Naive thymus-derived CD8-positive, alpha-beta T cell (primary cell): ENCODE data around the gene ARMC9. TPM values are rescaled to one million over a fixed set of nuclear protein-coding genes. Genes with fewer than 3 reads are reported as not detected.

Experiments
- ATAC-seq, 2 donors: fragments of 150-1000 bp; cut with Tn5 transposase in 1 of 2; sonication (Bioruptor Pico), chemical (Tn5 transposase) in 1 of 2; 1 replicate in 1 of 2; 2 replicates in 1 of 2; pipeline ENCODE4 v1.10.0; 2021; ENCODE audit warnings: mild to moderate bottlenecking in 2 of 2, moderate library complexity in 2 of 2
- POLR2A ChIA-PET: fragments of 350-600 bp; sonication (Branson Sonifier 250); formaldehyde crosslinking; loops from one replicate; lab custom pipeline; 2021; ENCODE audit warnings: antibody characterized with exemption; lab: Charles Lee
- DNase-seq, 10 donors: peaks; one replicate each; pipeline versions ENCODE4 v3.0.0 to v3.0.0-alpha.2; 2020 to 2022
- H3K27ac Mint-ChIP-seq, 10 donors: one replicate each; pipeline ENCODE4 v1.8.0; 2020 to 2022; ENCODE audit warnings: mild to moderate bottlenecking in 10 of 10, mixed read lengths in 10 of 10, moderate library complexity in 4 of 10, inconsistent platforms in 1 of 10
- H3K27me3 Mint-ChIP-seq, 5 donors: one replicate each; pipeline ENCODE4 v1.8.0; 2021 to 2022; ENCODE audit warnings: mixed read lengths in 5 of 5
- H3K36me3 Mint-ChIP-seq, 3 donors: one replicate each; pipeline ENCODE4 v1.8.0; 2020 to 2022; ENCODE audit warnings: mixed read lengths in 3 of 3, mild to moderate bottlenecking in 2 of 3, inconsistent platforms in 1 of 3
- H3K4me1 Mint-ChIP-seq, 4 donors: one replicate each; pipeline ENCODE4 v1.8.0; 2021 to 2022; ENCODE audit warnings: mixed read lengths in 4 of 4
- H3K4me3 Mint-ChIP-seq, 10 donors: one replicate each; pipeline ENCODE4 v1.8.0; 2020 to 2022; ENCODE audit warnings: mild to moderate bottlenecking in 10 of 10, mixed read lengths in 10 of 10, moderate library complexity in 6 of 10, inconsistent platforms in 1 of 10
- H3K9me3 Mint-ChIP-seq, 9 donors: one replicate each; pipeline ENCODE4 v1.8.0; 2020 to 2022; ENCODE audit warnings: mixed read lengths in 9 of 9, mild to moderate bottlenecking in 3 of 9, inconsistent platforms in 1 of 9, moderate library complexity in 1 of 9
- polyA plus RNA-seq, 3 donors: library from polyadenylated mRNA; unstranded; fragments of 300-500 nt; fragmentation: Illumina TruSeq; gene quantifications; one replicate each; pipeline ENCODE4 v1.2.3, GENCODE V29; 2021
- total RNA-seq, 8 experiments: library from RNA in 2 of 8; stranded (reverse) in 2 of 8; gene quantifications; one replicate each; pipeline ENCODE4 v1.2.3 and lab custom pipeline; 2021 to 2026

ARMC9 gene
- total and polyA plus RNA-seq, 5 experiments from 2014 or later = 0.78 to 2.6 (median 2.0) TPM

GRCh38 chr2:231185050-231185725 lies 13.2 kb upstream of the ARMC9 start:
- DNase-seq = no peak
- no peaks in the 10 kb centered on the region for H3K36me3 Mint-ChIP-seq
- H3K4me1 Mint-ChIP-seq = peaks cover 0 to 10% (median under 1%) of the 10 kb centered on the region in 4 donors
- POLR2A ChIA-PET = no interaction called here
- H3K27me3 Mint-ChIP-seq = peaks cover 4 to 30% (median 22%) of the 10 kb centered on the region in 5 donors
- no peak overlapping the region for H3K27ac Mint-ChIP-seq
- no peak overlapping the region for H3K4me3 Mint-ChIP-seq
- no peak for ATAC-seq
- no peaks in the 10 kb centered on the region for H3K9me3 Mint-ChIP-seq

GRCh38 chr2:231185886-231186285 lies 12.5 kb upstream of the ARMC9 start:
- Mint-ChIP-seq H3K4me1 (peaks cover 0 to 8% (median 1%) of the 10 kb centered on the region in 4 donors), H3K27ac (no peak overlapping the region), H3K9me3 (no peaks in the 10 kb centered on the region), H3K4me3 (no peak overlapping the region), H3K27me3 (peaks cover 4 to 35% (median 23%) of the 10 kb centered on the region in 5 donors), H3K36me3 (no peaks in the 10 kb centered on the region)
- POLR2A ChIA-PET = no interaction called here
- ATAC-seq = no peak
- DNase-seq = no peak

DNA sequence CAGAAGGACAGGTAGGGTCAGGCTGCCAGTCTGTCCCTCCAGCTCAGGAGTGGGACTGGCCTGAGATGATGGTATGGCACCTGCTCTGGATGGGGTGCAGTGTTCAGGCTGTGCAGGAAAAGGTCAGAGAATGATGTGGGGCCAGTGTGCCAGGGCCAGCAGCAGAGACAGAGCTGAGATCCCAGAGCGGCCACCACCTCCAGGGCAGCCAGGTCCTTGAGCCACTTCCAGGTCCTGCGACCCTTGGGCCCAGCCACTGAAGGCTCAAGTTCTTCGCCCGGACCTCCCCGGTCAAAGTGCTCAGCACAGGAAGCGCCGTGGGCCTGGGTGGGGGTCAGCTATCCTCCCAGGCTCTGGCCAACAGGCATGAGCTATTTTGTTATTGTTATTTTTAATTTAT lies 12.1 kb upstream of the ARMC9 start:
- Mint-ChIP-seq H3K36me3 (no peaks in the 10 kb centered on the region), H3K4me1 (peaks cover 0 to 8% (median 1%) of the 10 kb centered on the region in 4 donors), H3K4me3 (no peak overlapping the region), H3K9me3 (no peaks in the 10 kb centered on the region), H3K27me3 (peaks cover 4 to 38% (median 23%) of the 10 kb centered on the region in 5 donors), H3K27ac (no peak overlapping the region)
- DNase-seq (no peak), ATAC-seq (no peak)
- POLR2A ChIA-PET = no interaction called here

DNA sequence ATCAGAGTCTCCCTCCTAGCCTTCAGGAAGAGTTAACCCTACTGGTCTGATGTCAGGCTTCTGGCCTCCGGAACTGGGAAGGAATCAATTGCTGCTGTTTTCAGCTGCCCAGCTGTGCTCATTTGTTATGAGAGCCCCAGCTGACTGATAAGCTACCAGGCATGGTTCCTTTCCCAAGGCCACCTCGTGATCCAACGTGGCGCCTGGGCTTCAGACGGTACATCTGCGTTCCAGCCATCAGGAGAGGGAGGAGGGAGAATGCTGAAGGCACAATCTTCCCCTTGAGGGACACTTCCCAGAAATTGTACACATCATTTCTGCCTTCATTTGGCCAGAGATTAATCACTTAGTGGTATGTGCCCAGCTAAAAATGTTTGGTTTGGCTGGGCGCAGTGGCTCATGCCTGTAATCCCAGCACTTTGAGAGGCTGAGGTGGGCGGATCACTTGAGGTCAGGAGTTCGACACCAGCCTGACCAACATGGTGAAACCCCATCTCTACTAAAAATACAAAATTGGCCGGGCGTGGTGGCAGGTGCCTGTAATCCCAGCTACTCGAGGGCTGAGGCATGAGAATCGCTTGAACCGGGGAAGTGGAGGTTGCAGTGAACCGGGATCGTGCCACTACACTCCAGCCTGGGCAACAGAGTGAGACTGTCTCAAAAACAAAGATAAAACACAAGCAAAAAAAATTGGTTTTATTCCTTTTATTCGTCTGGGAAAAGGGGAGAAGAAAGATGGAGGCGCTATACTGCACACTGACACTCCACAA lies 10.5 kb upstream of the ARMC9 start:
- H3K4me1 Mint-ChIP-seq = peaks cover 0 to 3% (median 0%) of the 10 kb centered on the region in 4 donors
- H3K4me3 Mint-ChIP-seq = no peak overlapping the region
- H3K9me3 Mint-ChIP-seq = no peaks in the 10 kb centered on the region
- ATAC-seq = no peak
- H3K27me3 Mint-ChIP-seq = peaks cover 4 to 47% (median 30%) of the 10 kb centered on the region in 5 donors
- H3K36me3 Mint-ChIP-seq = no peaks in the 10 kb centered on the region
- POLR2A ChIA-PET = no interaction called here
- DNase-seq = no peak
- peak overlapping the region in 1 of 10 donors; percentile 77 for H3K27ac Mint-ChIP-seq

DNA sequence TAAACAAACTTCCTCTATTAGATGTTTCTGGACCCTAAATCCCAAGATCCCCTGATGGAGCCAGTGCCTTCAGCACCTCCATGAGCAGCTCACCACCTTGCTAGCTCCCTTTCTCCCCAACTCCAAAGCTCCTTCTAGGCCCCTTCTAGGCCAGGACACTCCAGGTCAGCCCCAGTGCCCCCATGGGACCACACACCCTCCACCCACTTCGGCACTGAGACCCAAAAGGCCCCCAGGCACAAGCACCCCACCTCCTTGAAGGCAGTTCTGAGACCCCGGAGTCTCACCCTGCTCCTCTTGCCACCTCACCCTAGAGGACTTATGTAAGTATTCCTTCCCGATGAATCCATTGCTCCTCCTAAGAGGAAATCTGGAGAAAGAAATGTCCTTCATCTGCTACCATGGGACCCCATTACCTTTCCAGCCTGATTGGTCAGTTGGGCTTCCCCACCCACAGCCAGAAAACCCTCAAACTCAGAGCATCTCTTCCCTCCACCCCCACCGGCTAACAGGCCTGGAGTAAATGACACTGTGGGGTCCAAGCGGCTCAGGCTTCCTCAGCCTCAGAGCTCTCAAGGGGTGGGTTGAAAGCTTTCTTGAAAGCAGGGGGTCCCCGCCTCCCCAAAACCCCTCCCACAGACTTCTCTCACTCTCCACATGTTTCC lies 9.8 kb upstream of the ARMC9 start:
- DNase-seq (no peak), ATAC-seq (no peak)
- Mint-ChIP-seq H3K9me3 (no peaks in the 10 kb centered on the region), H3K27me3 (peaks cover 4 to 49% (median 30%) of the 10 kb centered on the region in 5 donors), H3K4me1 (peaks cover 0 to 3% (median 0%) of the 10 kb centered on the region in 4 donors), H3K27ac (peak overlapping the region in 4 of 10 donors; percentile 19 to 77 (median 70)), H3K36me3 (no peaks in the 10 kb centered on the region), H3K4me3 (no peak overlapping the region)
- POLR2A ChIA-PET = no interaction called here

- POLR2A ChIA-PET = no interaction called here
- no peak overlapping the region for H3K4me3 Mint-ChIP-seq
Measured at GRCh38 chr2:231189171-231189530, 9.3 kb upstream of the ARMC9 start.

GRCh38 chr2:231189571-231190495 lies 8.6 kb upstream of the ARMC9 start:
- no peaks in the 10 kb centered on the region for H3K9me3 Mint-ChIP-seq
- no peaks in the 10 kb centered on the region for H3K36me3 Mint-ChIP-seq
- H3K4me3 Mint-ChIP-seq = peak overlapping the region in 1 of 10 donors; percentile 37
- no peak for ATAC-seq
- POLR2A ChIA-PET = no interaction called here
- H3K27me3 Mint-ChIP-seq = peaks cover 6 to 49% (median 30%) of the 10 kb centered on the region in 5 donors
- peak overlapping the region in 1 of 10 donors; percentile 53 for H3K27ac Mint-ChIP-seq
- DNase-seq = no peak
- peaks cover 0 to 3% (median 0%) of the 10 kb centered on the region in 4 donors for H3K4me1 Mint-ChIP-seq

More at GRCh38 chr2:231189171-231189530, 9.3 kb upstream of the ARMC9 start:
- ATAC-seq (no peak), DNase-seq (no peak)
- Mint-ChIP-seq H3K36me3 (no peaks in the 10 kb centered on the region), H3K4me1 (peaks cover 0 to 3% (median 0%) of the 10 kb centered on the region in 4 donors), H3K27me3 (peaks cover 5 to 49% (median 30%) of the 10 kb centered on the region in 5 donors), H3K27ac (peak overlapping the region in 2 of 10 donors; percentile 69 to 70), H3K9me3 (no peaks in the 10 kb centered on the region)

DNA sequence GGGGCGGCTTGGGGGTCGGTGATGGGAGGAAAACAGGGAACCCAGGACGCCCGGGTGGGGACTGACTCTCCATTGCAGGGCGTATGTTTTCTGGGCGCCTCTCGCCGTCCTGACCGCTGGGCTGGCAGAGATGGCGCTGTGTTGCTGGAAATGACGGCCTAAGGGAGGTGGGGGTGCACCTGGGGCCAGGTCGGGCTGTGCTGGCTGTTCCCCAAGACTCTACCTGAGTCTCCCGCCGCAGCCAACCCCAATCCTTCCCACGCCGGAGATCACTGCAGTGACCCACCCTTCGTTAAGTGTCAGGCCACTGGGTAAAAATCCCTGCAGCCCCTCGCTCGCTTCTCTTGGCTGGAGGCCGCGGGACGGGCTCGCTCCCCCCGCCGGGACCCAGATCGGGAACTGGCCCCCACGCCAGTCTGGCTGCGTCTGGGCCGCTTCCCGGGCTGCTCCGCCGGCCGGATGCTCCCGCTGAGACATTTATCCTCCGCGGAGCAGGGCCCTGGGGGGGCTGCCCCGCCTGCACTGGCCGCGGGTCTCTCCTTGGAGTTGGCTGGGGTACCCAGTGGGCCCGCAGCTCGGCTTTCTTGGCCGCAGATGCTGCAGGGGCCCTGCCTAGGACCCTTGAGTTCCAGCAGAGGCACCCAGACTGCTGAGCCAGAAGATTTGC lies 7.8 kb upstream of the ARMC9 start:
- POLR2A ChIA-PET = no interaction called here
- H3K36me3 Mint-ChIP-seq = no peaks in the 10 kb centered on the region
- DNase-seq (no peak), ATAC-seq (no peak)
- peaks cover 6 to 49% (median 30%) of the 10 kb centered on the region in 5 donors for H3K27me3 Mint-ChIP-seq
- peaks cover 0 to 3% (median 0%) of the 10 kb centered on the region in 4 donors for H3K4me1 Mint-ChIP-seq
- H3K4me3 Mint-ChIP-seq = no peak overlapping the region
- no peak overlapping the region for H3K27ac Mint-ChIP-seq
- H3K9me3 Mint-ChIP-seq = no peaks in the 10 kb centered on the region

DNA sequence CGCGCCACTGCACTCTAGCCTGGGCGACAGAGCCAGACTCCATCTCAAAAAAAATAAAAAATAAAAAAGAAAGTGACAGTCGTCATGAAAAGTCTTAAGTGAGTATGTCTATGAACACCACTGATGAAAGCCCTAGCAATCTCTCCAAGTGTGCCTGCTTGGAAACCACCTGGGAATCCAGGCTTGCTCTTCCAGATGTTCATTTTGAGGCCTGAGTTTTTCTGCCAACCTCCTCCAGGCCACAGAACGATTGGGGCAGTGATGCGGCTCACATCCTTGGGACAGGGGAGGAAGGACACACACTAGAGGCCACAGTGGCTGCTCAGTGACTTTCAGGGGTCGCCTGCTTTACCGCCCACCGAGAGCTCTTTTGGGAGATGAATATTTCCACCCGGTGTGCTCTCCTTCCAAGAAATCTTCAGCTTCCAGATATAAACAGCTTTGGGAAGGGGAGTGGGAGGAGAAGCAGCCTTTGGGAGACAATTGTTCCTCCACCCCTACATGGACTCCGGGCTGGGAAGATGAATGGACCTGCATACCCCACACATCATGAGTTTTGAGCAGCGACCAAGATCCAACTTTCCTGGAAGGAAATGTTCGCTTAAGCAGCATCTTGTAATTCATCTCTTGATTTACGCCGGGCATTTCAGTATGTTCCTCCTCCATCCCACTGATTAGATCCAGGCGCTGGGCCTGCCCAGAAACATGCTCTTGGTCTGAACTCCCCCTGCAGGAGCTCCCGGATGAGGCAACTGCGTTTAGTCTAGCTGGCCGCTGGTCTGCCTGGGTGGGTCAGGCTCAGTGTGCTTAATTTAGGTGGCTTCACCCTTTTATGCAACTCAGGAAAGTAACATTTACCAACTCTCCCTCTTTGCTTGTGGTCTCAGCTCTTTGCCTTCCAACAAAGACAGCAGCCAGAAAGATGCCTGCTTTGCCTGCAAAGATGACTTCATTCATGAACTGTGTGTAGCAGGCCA lies 6.2 kb upstream of the ARMC9 start:
- no peak for ATAC-seq
- Mint-ChIP-seq H3K9me3 (no peaks in the 10 kb centered on the region), H3K27me3 (peaks cover 6 to 46% (median 30%) of the 10 kb centered on the region in 5 donors), H3K4me1 (peaks cover 0 to 3% (median 0%) of the 10 kb centered on the region in 4 donors), H3K36me3 (no peaks in the 10 kb centered on the region), H3K4me3 (peak overlapping the region in 1 of 10 donors; percentile 20), H3K27ac (no peak overlapping the region)
- POLR2A ChIA-PET = no interaction called here
- no peak for DNase-seq

- H3K9me3 Mint-ChIP-seq = no peaks in the 10 kb centered on the region
- POLR2A ChIA-PET = no interaction called here
- DNase-seq (no peak), ATAC-seq (no peak)
- peaks cover 0 to 10% (median 3%) of the 10 kb centered on the region in 4 donors for H3K4me1 Mint-ChIP-seq
- no peaks in the 10 kb centered on the region for H3K36me3 Mint-ChIP-seq
- H3K27ac Mint-ChIP-seq = no peak overlapping the region
- no peak overlapping the region for H3K4me3 Mint-ChIP-seq
- peaks cover 6 to 37% (median 24%) of the 10 kb centered on the region in 5 donors for H3K27me3 Mint-ChIP-seq
Measured at GRCh38 chr2:231193216-231193615, 5.2 kb upstream of the ARMC9 start.

- no peaks in the 10 kb centered on the region for H3K36me3 Mint-ChIP-seq
- H3K27me3 Mint-ChIP-seq = peaks cover 2 to 12% (median 8%) of the 10 kb centered on the region in 5 donors
- no peak overlapping the region for H3K27ac Mint-ChIP-seq
- H3K9me3 Mint-ChIP-seq = no peaks in the 10 kb centered on the region
- POLR2A ChIA-PET = no interaction called here
- peaks cover 5 to 16% (median 8%) of the 10 kb centered on the region in 4 donors for H3K4me1 Mint-ChIP-seq
- peak overlapping the region in 9 of 10 donors; percentile 34 to 93 (median 43) for H3K4me3 Mint-ChIP-seq
- DNase-seq = no peak
- ATAC-seq = no peak
Measured at GRCh38 chr2:231196592-231196991, 1.8 kb upstream of the ARMC9 start.
